Skeletal muscle satellite cell (primary cell): Measurements from ENCODE around the gene UFC1. TPM values are rescaled to one million over a fixed set of nuclear protein-coding genes. Genes with fewer than 3 reads are reported as not detected.
"Not testable (repeated sequence)": the region's sequence is repeated elsewhere in the genome, so short reads cannot be mapped to it uniquely, and the experiment has no call there.

Source experiments
- H3K27me3 ChIP-seq: 2 replicates; pipeline ENCODE4 v1.7.0; 2013; ENCODE audit warnings: low read length; ENCODE audit not compliant: control insufficient read depth, insufficient read depth
- H3K36me3 ChIP-seq: 2 replicates; pipeline ENCODE4 v1.7.0; 2013; ENCODE audit warnings: mild to moderate bottlenecking, control low read depth, low read length; ENCODE audit not compliant: insufficient read depth
- H3K4me1 ChIP-seq: 2 replicates; pipeline ENCODE4 v1.7.0; 2013; ENCODE audit warnings: low read length; ENCODE audit not compliant: control insufficient read depth, insufficient read depth
- H3K4me2 ChIP-seq: 2 replicates; pipeline ENCODE4 v1.7.0; 2013; ENCODE audit warnings: mild to moderate bottlenecking, low read length
- H3K4me3 ChIP-seq: 2 replicates; pipeline ENCODE4 v1.7.0; 2013; ENCODE audit warnings: low read length
- H3K9ac ChIP-seq: 2 replicates; pipeline ENCODE4 v1.7.0; 2013; ENCODE audit warnings: mild to moderate bottlenecking, low read depth, low read length, moderate library complexity
- H3K9me3 ChIP-seq: replicated peaks from 2 replicates; pipeline ENCODE4 v1.7.0; 2013; ENCODE audit warnings: mild to moderate bottlenecking, control low read depth, low read length
- total RNA-seq: library from RNA; depleted of rRNA; stranded (reverse); fragments of >200 nt; gene quantifications from 2 replicates; pipeline ENCODE4 v1.2.3, GENCODE V29; 2012; rRNA removed

Gene UFC1
- total RNA-seq = 60.3 and 81.7 TPM in 2 replicates

GRCh38 chr1:161153682-161154337 is at the start of gene UFC1:
UFC1 (plus strand) TSS chr1:161153978; CDS start chr1:161153998, 20 bp downstream.
- Histone ChIP-seq H3K9me3 (no peaks in the 10 kb centered on the region), H3K4me3 (peak within 1 kb of the TSS; percentile 91), H3K9ac (peak within 1 kb of the TSS; percentile 97), H3K27me3 (no peaks in the 10 kb centered on the region), H3K4me1 (peaks cover 12% of the 10 kb centered on the region), H3K4me2 (peak within 1 kb of the TSS; percentile 80), H3K36me3 (peaks cover 20% of the 10 kb centered on the region)

DNA sequence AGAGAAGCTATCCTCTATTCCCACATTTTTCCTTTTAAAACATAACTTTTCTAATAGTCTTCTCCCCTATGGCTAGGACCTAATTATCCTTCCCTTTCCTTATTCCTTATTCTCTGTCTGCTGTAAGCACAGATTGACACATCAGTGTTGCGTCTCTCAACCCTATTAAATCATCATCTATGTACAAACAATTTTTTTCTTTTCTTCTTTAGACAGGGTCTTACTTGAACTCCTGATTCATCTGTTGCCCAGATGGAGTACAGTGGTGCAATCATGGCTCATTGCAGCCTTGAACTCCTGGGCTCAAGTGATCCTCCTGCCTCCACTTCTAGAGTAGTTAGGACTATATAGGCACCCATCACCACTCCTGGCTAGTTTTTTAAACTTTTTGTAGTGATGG is 47.3 kb upstream of the UFC1 start:
- Histone ChIP-seq H3K4me2 (no peak overlapping the region), H3K4me3 (no peak overlapping the region), H3K36me3 (peaks cover 29% of the 10 kb centered on the region), H3K9me3 (no peaks in the 10 kb centered on the region), H3K4me1 (no peaks in the 10 kb centered on the region), H3K9ac (no peak overlapping the region), H3K27me3 (no peaks in the 10 kb centered on the region)

DNA sequence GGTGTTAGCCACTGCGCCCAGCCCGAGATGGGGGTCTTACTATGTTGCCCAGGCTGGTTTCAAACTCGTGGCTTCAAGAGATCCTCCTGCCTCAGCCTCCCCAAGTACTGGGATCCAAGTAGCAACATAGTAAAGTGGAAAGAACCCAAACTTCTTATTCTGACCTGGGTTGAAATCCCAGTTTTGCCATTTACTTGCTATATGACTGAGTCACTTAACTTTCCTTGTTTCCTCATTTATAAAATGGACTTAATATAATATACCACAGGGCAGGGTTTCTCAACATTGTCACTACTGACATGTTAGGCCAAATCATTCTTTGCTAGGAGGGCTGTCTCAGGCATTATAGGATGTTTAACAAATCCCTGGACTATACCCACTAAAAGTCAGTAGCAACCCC is 42.7 kb upstream of the UFC1 start:
- H3K4me1 ChIP-seq = peaks cover 18% of the 10 kb centered on the region

GRCh38 chr1:161111527-161111926 is 42.3 kb upstream of the UFC1 start:
- Histone ChIP-seq H3K4me2 (no peak overlapping the region), H3K4me3 (no peak overlapping the region), H3K27me3 (no peaks in the 10 kb centered on the region), H3K9me3 (no peaks in the 10 kb centered on the region), H3K36me3 (peaks cover 15% of the 10 kb centered on the region), H3K4me1 (peaks cover 22% of the 10 kb centered on the region), H3K9ac (no peak overlapping the region)

More for the DNA sequence above, 42.7 kb upstream of the UFC1 start:
- no peaks in the 10 kb centered on the region for H3K9me3 ChIP-seq
- peaks cover 18% of the 10 kb centered on the region for H3K36me3 ChIP-seq
- no peak overlapping the region for H3K4me2 ChIP-seq
- no peak overlapping the region for H3K4me3 ChIP-seq
- H3K9ac ChIP-seq = no peak overlapping the region
- H3K27me3 ChIP-seq = no peaks in the 10 kb centered on the region

DNA sequence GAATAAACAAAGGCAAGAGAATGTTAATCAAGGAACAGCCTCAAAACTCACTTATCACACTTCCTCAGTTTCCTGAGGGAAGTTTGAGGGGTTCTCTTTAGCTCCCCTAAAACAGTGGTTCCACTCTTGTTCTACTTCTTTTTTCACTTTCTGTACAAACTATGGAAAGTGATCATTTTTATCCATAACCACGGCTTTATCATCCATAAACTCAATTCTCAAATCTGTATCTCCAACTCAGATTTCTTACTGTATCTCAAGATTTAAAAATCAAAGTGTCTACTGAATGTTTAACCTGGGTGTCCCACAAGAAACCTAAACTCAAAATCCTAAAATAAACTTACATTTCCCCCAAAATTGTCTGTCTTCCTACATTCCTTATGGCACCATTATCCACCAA is 39.9 kb upstream of the UFC1 start:
- peaks cover 11% of the 10 kb centered on the region for H3K36me3 ChIP-seq
- H3K27me3 ChIP-seq = no peaks in the 10 kb centered on the region
- peaks cover 27% of the 10 kb centered on the region for H3K4me1 ChIP-seq
- no peak overlapping the region for H3K9ac ChIP-seq
- no peak overlapping the region for H3K4me3 ChIP-seq
- H3K4me2 ChIP-seq = no peak overlapping the region
- H3K9me3 ChIP-seq = no peaks in the 10 kb centered on the region

DNA sequence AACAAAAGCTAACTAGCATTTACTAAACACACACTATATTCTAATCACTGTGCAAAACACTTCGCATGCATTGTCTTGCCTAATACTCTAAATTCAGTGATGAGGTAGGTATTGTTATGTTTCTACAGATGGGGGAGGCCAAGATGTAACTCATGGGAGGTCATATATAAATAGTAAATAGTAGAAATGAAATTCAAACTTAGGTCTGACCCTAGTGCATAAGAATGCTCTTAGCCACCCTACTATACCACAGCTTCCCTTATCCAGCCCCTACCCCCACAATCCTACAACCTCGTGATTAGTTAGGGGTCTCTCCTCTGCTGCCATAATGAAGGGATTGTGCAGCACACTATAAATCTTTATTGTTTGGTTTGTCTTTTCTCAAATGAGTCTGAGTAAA is 39.2 kb upstream of the UFC1 start:
- Histone ChIP-seq H3K4me3 (no peak overlapping the region), H3K4me1 (peaks cover 34% of the 10 kb centered on the region), H3K4me2 (peak overlapping the region; percentile 4), H3K36me3 (peaks cover 5% of the 10 kb centered on the region), H3K27me3 (no peaks in the 10 kb centered on the region), H3K9me3 (no peaks in the 10 kb centered on the region), H3K9ac (no peak overlapping the region)

DNA sequence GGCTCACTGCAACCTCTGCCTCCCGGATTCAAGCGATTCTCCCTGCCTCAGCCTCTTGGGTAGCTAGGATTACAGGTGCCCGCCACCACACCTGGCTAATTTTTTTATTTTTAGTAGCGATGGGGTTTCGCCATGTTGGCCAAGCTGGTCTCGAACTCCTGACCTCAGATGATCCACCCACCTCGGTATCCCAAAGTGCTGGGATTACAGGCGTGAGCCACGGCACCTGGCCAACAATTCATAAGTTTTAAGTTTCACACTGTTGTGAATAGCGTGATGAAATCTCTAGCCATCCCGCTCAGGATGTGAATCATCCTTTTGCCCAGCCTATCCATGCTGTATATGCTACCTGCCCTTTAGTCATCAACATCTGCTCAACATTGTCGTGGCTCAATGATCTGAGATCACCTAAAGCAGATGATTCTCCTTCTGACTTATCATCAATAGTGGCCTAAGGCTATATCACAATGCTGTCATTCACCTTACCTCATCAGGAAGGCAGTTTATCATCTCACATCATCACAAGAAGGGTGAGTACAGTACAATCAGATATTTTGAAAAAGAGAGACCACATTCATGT is 38.6 kb upstream of the UFC1 start:
- no peaks in the 10 kb centered on the region for H3K9me3 ChIP-seq
- H3K9ac ChIP-seq = no peak overlapping the region
- H3K4me3 ChIP-seq = no peak overlapping the region
- H3K4me2 ChIP-seq = peak overlapping the region; percentile 31
- H3K27me3 ChIP-seq = no peaks in the 10 kb centered on the region
- H3K36me3 ChIP-seq = peaks cover 6% of the 10 kb centered on the region
- peaks cover 40% of the 10 kb centered on the region for H3K4me1 ChIP-seq

GRCh38 chr1:161115961-161116360 is 37.8 kb upstream of the UFC1 start:
- not testable (repeated sequence) for H3K9ac ChIP-seq, H3K9me3 ChIP-seq, H3K27me3 ChIP-seq, H3K4me3 ChIP-seq
- Histone ChIP-seq H3K4me1 (peaks cover 42% of the 10 kb centered on the region), H3K4me2 (peak overlapping the region; percentile 92), H3K36me3 (peaks cover 13% of the 10 kb centered on the region)

DNA sequence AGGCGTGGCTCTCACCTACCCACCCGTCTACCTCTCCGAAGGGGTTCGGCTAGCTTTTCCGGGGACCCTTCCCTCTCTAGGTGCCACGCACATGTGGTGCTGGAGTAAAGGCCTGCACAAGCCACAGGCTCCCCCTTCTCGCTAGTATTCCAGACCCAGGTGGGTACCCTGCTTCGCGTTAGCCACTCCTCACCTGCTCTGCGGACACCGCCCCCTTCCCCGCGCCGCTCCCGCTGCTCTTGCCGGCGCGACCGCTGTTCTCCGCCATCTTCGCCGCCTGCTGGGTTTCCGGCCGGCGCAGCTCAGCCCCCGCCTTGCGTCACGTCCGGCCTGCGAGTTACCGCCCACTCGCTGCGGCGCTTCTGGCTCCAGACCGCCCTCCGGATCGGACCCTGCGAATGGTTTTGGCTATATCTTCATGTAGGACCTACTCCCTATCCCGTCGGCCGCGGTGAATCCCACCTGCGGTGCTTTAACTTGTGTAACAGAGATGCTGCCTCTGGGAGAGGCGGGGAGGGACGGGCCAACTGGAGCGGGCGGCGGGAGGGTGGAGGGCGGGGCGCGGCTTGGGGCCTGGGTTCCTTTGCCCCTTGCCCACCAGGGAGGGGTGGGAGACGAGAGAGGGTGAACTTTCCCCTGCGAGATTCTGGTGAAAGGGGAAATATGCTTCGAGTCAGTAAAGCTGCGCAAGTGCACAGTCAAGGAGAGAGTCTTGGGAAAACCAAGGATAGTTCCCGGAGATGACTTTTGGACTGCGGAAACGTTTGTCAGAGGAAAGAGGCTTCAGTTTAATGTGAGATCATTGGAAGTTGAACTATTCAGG is 35.8 kb upstream of the UFC1 start, which contains the start of the genes NIT1 and PFDN2:
TSS of gene NIT1 (plus strand) at position 347 of the 823 bp plus-strand sequence. CDS start at position 419, 72 bp downstream.
TSS of gene PFDN2 (minus strand) at position 279 of the 823 bp plus-strand sequence. CDS start at position 268, 11 bp downstream.
- Histone ChIP-seq H3K36me3 (peaks cover 33% of the 10 kb centered on the region), H3K4me2 (peak within 1 kb of the TSS; percentile 92), H3K4me1 (peaks cover 42% of the 10 kb centered on the region), H3K9ac (peak within 1 kb of the TSS; percentile 99), H3K27me3 (no peaks in the 10 kb centered on the region), H3K9me3 (no peaks in the 10 kb centered on the region), H3K4me3 (peak within 1 kb of the TSS; percentile 100)

DNA sequence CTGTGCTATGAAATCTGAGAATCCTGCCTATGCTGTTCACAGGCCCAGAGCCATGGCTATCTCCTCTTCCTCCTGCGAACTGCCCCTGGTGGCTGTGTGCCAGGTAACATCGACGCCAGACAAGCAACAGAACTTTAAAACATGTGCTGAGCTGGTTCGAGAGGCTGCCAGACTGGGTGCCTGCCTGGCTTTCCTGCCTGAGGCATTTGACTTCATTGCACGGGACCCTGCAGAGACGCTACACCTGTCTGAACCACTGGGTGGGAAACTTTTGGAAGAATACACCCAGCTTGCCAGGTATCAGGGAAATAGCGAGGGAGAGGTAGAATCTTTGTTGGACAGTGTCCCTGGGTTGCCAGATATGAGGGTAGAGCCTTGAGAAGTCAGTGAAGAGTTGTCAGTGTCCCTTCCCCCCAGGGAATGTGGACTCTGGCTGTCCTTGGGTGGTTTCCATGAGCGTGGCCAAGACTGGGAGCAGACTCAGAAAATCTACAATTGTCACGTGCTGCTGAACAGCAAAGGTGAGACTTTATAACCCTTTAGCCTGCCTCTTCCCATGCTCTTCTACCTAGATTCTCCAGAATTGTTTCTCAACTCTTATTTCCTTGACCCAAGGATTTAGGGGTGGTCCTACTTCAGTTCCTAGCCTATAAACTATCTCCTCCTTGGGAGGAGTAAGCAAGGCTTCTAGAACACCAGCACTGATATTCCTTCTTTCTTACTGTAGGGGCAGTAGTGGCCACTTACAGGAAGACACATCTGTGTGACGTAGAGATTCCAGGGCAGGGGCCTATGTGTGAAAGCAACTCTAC is 34.5 kb upstream of the UFC1 start:
- Histone ChIP-seq H3K9me3 (no peaks in the 10 kb centered on the region), H3K4me1 (peaks cover 40% of the 10 kb centered on the region), H3K4me3 (peak overlapping the region; percentile 100), H3K27me3 (no peaks in the 10 kb centered on the region), H3K36me3 (peaks cover 44% of the 10 kb centered on the region), H3K9ac (peak overlapping the region; percentile 99), H3K4me2 (peak overlapping the region; percentile 92)
